Activated CD4-positive, alpha-beta T cell treated with anti-CD3 and anti-CD28 coated beads, Interleukin-2, amount 10 ng/mL, durations not matched to agents 7 days and 5 days (primary cell): ENCODE data around the gene CCDC102B. TPM values are rescaled to one million over a fixed set of nuclear protein-coding genes. Genes with fewer than 3 reads are reported as not detected.
"Not testable (repeated sequence)": the region's sequence is repeated elsewhere in the genome, so short reads cannot be mapped to it uniquely, and the experiment has no call there.

Source experiments
- CTCF ChIA-PET: fragments of 350-600 bp; sonication (Branson Sonifier 250); formaldehyde crosslinking; loops from one replicate; lab custom pipeline; 2021; ENCODE audit warnings: antibody characterized with exemption; lab: Charles Lee
- POLR2A ChIA-PET: fragments of 350-600 bp; sonication (Branson Sonifier 250); formaldehyde crosslinking; loops from one replicate; lab custom pipeline; 2021; ENCODE audit warnings: antibody characterized with exemption; lab: Charles Lee
- DNase-seq: peaks from one replicate; pipeline ENCODE4 v3.0.0-alpha.2; 2020
- H3K27ac Mint-ChIP-seq: one replicate; pipeline ENCODE4 v1.8.0; 2021; ENCODE audit warnings: mild to moderate bottlenecking, moderate library complexity, mixed read lengths
- H3K27me3 Mint-ChIP-seq: one replicate; pipeline ENCODE4 v1.8.0; 2021; ENCODE audit warnings: mixed read lengths
- H3K36me3 Mint-ChIP-seq: one replicate; pipeline ENCODE4 v1.8.0; 2021; ENCODE audit warnings: low read depth, mixed read lengths
- H3K4me1 Mint-ChIP-seq: one replicate; pipeline ENCODE4 v1.8.0; 2021; ENCODE audit warnings: mixed read lengths
- H3K4me3 Mint-ChIP-seq: one replicate; pipeline ENCODE4 v1.8.0; 2021; ENCODE audit warnings: mild to moderate bottlenecking, moderate library complexity, mixed read lengths
- H3K9me3 Mint-ChIP-seq: one replicate; pipeline ENCODE4 v1.8.0; 2021; ENCODE audit warnings: mixed read lengths
- total RNA-seq, 2 experiments: library from RNA; stranded (reverse); gene quantifications; one replicate each; pipeline ENCODE4 v1.2.3, GENCODE V29; 2021

Gene CCDC102B
- total RNA-seq, 2 experiments from 2014 or later = 2.0 to 2.3 TPM

GRCh38 chr18:68972176-68972575 is 174.3 kb downstream of the CCDC102B start:
- Mint-ChIP-seq H3K4me3 (no peak overlapping the region), H3K27me3 (no peaks in the 10 kb centered on the region), H3K36me3 (no peaks in the 10 kb centered on the region), H3K4me1 (no peaks in the 10 kb centered on the region), H3K9me3 (no peaks in the 10 kb centered on the region), H3K27ac (no peak overlapping the region)
- ChIA-PET CTCF (no interaction called here), POLR2A (no interaction called here)
- no peak for DNase-seq

GRCh38 chr18:68979737-68980136 is 181.9 kb downstream of the CCDC102B start:
- no peaks in the 10 kb centered on the region for H3K36me3 Mint-ChIP-seq
- POLR2A ChIA-PET = no interaction called here
- H3K9me3 Mint-ChIP-seq = no peaks in the 10 kb centered on the region
- H3K27ac Mint-ChIP-seq = no peak overlapping the region
- DNase-seq = no peak
- H3K4me1 Mint-ChIP-seq = no peaks in the 10 kb centered on the region
- CTCF ChIA-PET = no interaction called here
- no peak overlapping the region for H3K4me3 Mint-ChIP-seq
- no peaks in the 10 kb centered on the region for H3K27me3 Mint-ChIP-seq

GRCh38 chr18:68983126-68983525 is 185.2 kb downstream of the CCDC102B start:
- H3K27ac Mint-ChIP-seq = no peak overlapping the region
- ChIA-PET CTCF (no interaction called here), POLR2A (no interaction called here)
- peaks cover 5% of the 10 kb centered on the region for H3K27me3 Mint-ChIP-seq
- no peak overlapping the region for H3K4me3 Mint-ChIP-seq
- DNase-seq = no peak
- H3K9me3 Mint-ChIP-seq = no peaks in the 10 kb centered on the region
- H3K4me1 Mint-ChIP-seq = no peaks in the 10 kb centered on the region
- no peaks in the 10 kb centered on the region for H3K36me3 Mint-ChIP-seq

- no peaks in the 10 kb centered on the region for H3K4me1 Mint-ChIP-seq
- H3K27me3 Mint-ChIP-seq = peaks cover 5% of the 10 kb centered on the region
- H3K9me3 Mint-ChIP-seq = peaks cover 2% of the 10 kb centered on the region
- no peak for DNase-seq
- H3K27ac Mint-ChIP-seq = no peak overlapping the region
- H3K36me3 Mint-ChIP-seq = no peaks in the 10 kb centered on the region
- H3K4me3 Mint-ChIP-seq = no peak overlapping the region
- ChIA-PET CTCF (no interaction called here), POLR2A (no interaction called here)
Measured at GRCh38 chr18:68984342-68984741, 186.5 kb downstream of the CCDC102B start.

GRCh38 chr18:68985172-68985820 is 187.4 kb downstream of the CCDC102B start:
- ChIA-PET CTCF (no interaction called here), POLR2A (no interaction called here)
- Mint-ChIP-seq H3K27me3 (peaks cover 5% of the 10 kb centered on the region), H3K36me3 (no peaks in the 10 kb centered on the region), H3K9me3 (peaks cover 2% of the 10 kb centered on the region), H3K4me1 (no peaks in the 10 kb centered on the region), H3K4me3 (no peak overlapping the region), H3K27ac (no peak overlapping the region)
- no peak for DNase-seq

GRCh38 chr18:68991286-68991685 is 193.4 kb downstream of the CCDC102B start:
- Mint-ChIP-seq H3K36me3 (no peaks in the 10 kb centered on the region), H3K4me3 (no peak overlapping the region), H3K4me1 (no peaks in the 10 kb centered on the region), H3K9me3 (peaks cover 2% of the 10 kb centered on the region), H3K27me3 (peaks cover 3% of the 10 kb centered on the region), H3K27ac (no peak overlapping the region)
- ChIA-PET POLR2A (no interaction called here), CTCF (no interaction called here)
- DNase-seq = no peak

- DNase-seq = no peak
- ChIA-PET POLR2A (no interaction called here), CTCF (no interaction called here)
- no peaks in the 10 kb centered on the region for H3K36me3 Mint-ChIP-seq
- no peak overlapping the region for H3K4me3 Mint-ChIP-seq
- H3K27ac Mint-ChIP-seq = no peak overlapping the region
- no peaks in the 10 kb centered on the region for H3K4me1 Mint-ChIP-seq
- H3K9me3 Mint-ChIP-seq = peaks cover 2% of the 10 kb centered on the region
- H3K27me3 Mint-ChIP-seq = no peaks in the 10 kb centered on the region
Measured at GRCh38 chr18:68992719-68993482, 195.0 kb downstream of the CCDC102B start.

- no peak overlapping the region for H3K4me3 Mint-ChIP-seq
- CTCF ChIA-PET = no interaction called here
Measured at GRCh38 chr18:68995675-68996074, 197.8 kb downstream of the CCDC102B start.

GRCh38 chr18:68997845-68998244 is 200.0 kb downstream of the CCDC102B start:
- Mint-ChIP-seq H3K4me3 (no peak overlapping the region), H3K4me1 (no peaks in the 10 kb centered on the region), H3K27ac (no peak overlapping the region), H3K27me3 (no peaks in the 10 kb centered on the region), H3K9me3 (no peaks in the 10 kb centered on the region), H3K36me3 (no peaks in the 10 kb centered on the region)
- ChIA-PET CTCF (no interaction called here), POLR2A (no interaction called here)
- DNase-seq = no peak

More at GRCh38 chr18:68995675-68996074, 197.8 kb downstream of the CCDC102B start:
- POLR2A ChIA-PET = no interaction called here
- no peak overlapping the region for H3K27ac Mint-ChIP-seq
- H3K9me3 Mint-ChIP-seq = no peaks in the 10 kb centered on the region
- DNase-seq = no peak
- no peaks in the 10 kb centered on the region for H3K27me3 Mint-ChIP-seq
- H3K4me1 Mint-ChIP-seq = no peaks in the 10 kb centered on the region
- no peaks in the 10 kb centered on the region for H3K36me3 Mint-ChIP-seq

GRCh38 chr18:69000366-69000765 is 202.5 kb downstream of the CCDC102B start:
- no peaks in the 10 kb centered on the region for H3K9me3 Mint-ChIP-seq
- ChIA-PET CTCF (no interaction called here), POLR2A (no interaction called here)
- no peak overlapping the region for H3K27ac Mint-ChIP-seq
- no peak overlapping the region for H3K4me3 Mint-ChIP-seq
- H3K27me3 Mint-ChIP-seq = no peaks in the 10 kb centered on the region
- H3K4me1 Mint-ChIP-seq = no peaks in the 10 kb centered on the region
- no peaks in the 10 kb centered on the region for H3K36me3 Mint-ChIP-seq
- DNase-seq = no peak

- no peak overlapping the region for H3K27ac Mint-ChIP-seq
- CTCF ChIA-PET = no interaction called here
- H3K36me3 Mint-ChIP-seq = no peaks in the 10 kb centered on the region
- no peak overlapping the region for H3K4me3 Mint-ChIP-seq
- H3K4me1 Mint-ChIP-seq = no peaks in the 10 kb centered on the region
- POLR2A ChIA-PET = no interaction called here
- no peaks in the 10 kb centered on the region for H3K27me3 Mint-ChIP-seq
- DNase-seq = no peak
- no peaks in the 10 kb centered on the region for H3K9me3 Mint-ChIP-seq
Measured at GRCh38 chr18:69002233-69002632, 204.4 kb downstream of the CCDC102B start.

GRCh38 chr18:69006212-69006611 is 208.3 kb downstream of the CCDC102B start:
- H3K27me3 Mint-ChIP-seq, H3K4me3 Mint-ChIP-seq, H3K27ac Mint-ChIP-seq, H3K4me1 Mint-ChIP-seq, CTCF ChIA-PET, H3K36me3 Mint-ChIP-seq, H3K9me3 Mint-ChIP-seq, POLR2A ChIA-PET, DNase-seq: not testable (repeated sequence)

GRCh38 chr18:69008538-69008937 is 210.7 kb downstream of the CCDC102B start:
- H3K27ac Mint-ChIP-seq = no peak overlapping the region
- ChIA-PET CTCF (no interaction called here), POLR2A (no interaction called here)
- H3K36me3 Mint-ChIP-seq = no peaks in the 10 kb centered on the region
- no peak overlapping the region for H3K4me3 Mint-ChIP-seq
- no peaks in the 10 kb centered on the region for H3K9me3 Mint-ChIP-seq
- no peaks in the 10 kb centered on the region for H3K27me3 Mint-ChIP-seq
- H3K4me1 Mint-ChIP-seq = no peaks in the 10 kb centered on the region
- no peak for DNase-seq
